HL-60/S4 treated with retinoic acid at 250 ng/mL for 4 days and 3 days (cell line): ENCODE measurements around the gene AARS2.
"Not testable (repeated sequence)": the region's sequence is repeated elsewhere in the genome, so short reads cannot be mapped to it uniquely, and the experiment has no call there.

Experiments used
- in situ Hi-C: fragments of 300-500 bp; cut with MboI; formaldehyde crosslinking; loops from 2 replicates; pipeline ENCODE4 v1.7.0; 2022; ENCODE audit warnings: low sequenced_read_pairs

The AARS2 gene

GRCh38 chr6:44332585-44332984, 19.4 kb upstream of the AARS2 start:
- in situ Hi-C loops = no loop called here

DNA sequence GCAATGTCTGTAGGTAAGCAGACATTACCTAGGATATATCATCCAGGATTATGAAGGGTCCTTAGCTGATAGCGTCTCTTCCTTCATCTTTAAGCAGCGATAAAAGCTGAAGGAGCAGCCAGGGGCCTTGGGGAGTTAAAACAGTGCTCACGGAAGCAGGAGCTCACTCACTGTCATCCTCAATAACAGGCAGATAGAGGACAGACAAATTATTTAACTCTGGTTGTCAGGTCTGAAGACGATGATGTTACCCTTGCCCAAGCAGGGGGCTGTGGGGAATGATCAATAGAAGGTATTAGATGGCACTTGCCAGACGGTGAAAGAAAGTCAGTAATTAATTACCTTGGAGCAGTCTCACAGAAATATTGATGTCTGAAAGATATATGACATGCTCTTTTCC, 16.7 kb upstream of the AARS2 start:
- in situ Hi-C loops = no loop called here

DNA sequence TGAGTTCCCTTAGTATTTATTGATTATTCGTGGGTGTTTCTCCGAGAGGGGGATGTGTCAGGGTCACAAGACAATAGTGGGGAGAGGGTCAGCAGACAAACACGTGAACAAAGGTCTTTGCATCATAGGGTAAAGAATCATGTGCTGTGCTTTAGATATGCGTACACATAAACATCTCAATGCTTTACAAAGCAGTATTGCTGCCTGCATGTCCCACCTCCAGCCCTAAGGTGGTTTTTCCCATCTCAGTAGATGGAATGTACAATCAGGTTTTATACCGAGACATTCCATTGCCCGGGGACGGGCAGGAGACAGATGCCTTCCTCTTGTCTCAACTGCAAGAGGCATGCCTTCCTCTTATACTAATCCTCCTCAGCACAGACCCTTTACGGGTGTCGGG, 15.1 kb upstream of the AARS2 start:
- in situ Hi-C loops = not testable (repeated sequence)

- in situ Hi-C loops = no loop called here
These were observed 14.6 kb upstream of the AARS2 start for GRCh38 chr6:44327760-44328159.

GRCh38 chr6:44327096-44327495, 13.9 kb upstream of the AARS2 start:
- in situ Hi-C loops = no loop called here

GRCh38 chr6:44321210-44321609, 8.1 kb upstream of the AARS2 start:
- in situ Hi-C loops = no loop called here

DNA sequence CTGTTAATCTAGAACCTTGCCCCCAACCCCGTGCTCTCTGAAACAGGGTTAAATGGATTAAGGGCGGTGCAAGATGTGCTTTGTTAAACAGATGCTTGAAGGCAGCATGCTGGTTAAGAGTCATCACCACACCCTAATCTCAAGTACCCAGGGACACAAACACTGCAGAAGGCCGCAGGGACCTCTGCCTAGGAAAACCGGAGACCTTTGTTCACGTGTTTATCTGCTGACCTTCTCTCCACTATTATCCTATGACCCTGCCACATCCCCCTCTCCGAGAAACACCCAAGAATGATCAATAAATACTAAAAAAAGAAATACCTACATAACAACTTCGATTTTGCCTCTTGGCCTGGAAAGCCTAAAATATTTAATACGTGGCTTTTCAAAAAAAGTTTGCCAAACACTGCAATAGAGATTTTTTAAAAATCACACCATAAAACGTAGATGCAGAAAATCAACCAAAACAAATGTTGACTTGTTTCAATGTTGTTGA, 4.0 kb upstream of the AARS2 start:
- in situ Hi-C loops = not testable (repeated sequence)

DNA sequence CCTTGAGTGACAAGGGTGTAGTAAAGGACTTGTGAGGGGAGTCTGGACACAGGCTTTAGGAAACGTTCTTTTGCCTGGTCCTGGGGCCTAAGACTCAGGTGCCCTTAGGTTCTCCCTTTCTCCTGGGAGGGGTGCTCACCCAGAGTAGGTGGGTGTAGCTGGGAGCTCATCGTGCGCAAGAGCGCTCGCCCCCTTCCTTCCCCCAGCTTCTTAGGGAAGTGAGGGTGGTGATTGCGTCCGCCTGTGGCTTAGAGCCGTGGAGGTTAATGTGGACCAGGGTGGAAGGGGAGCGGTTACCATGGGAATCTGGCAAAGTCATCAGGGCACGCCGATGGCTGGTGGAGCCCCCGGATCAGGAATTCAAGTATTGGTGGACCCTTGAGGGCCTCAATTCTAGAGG, 3.3 kb upstream of the AARS2 start:
- in situ Hi-C loops = no loop called here

DNA sequence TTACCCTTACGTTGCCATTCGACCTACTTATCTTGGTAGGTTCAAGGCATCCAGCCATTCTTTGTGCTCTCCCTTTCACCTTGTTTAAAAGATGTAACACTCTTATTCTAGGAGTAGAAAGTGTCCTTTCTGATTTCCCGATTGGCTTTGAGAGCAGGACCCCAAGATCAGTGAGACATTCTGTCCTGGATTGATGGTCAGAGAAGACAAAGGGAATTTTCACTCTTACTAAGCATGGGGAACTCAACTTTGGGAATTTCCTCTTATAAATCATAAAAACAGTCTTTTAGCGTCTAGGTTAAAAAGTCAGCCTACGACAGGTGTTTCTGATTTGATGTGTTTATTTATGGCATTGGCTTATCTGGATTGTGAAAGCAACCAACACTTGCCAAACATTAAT, 2.8 kb upstream of the AARS2 start:
- in situ Hi-C loops = no loop called here

DNA sequence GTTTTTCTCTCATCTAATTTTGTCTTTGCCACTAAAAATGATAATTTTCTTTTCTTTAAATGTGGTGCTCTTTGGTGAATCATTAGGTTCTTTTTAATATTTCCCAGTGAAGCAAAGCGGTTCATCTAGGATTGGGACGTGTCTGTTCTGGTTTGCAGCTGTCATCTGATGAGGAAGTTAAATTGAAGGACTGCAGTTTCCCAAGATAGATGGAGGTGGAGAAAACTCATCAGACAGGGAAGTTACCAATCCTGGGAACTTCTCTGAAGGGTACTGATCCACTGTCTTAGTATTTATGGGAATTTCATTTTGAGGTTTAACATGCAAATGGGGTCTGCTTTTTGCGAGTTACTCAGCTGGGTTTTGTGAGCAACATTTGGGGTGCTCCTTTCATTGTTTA, 2.4 kb upstream of the AARS2 start:
- in situ Hi-C loops = no loop called here

DNA sequence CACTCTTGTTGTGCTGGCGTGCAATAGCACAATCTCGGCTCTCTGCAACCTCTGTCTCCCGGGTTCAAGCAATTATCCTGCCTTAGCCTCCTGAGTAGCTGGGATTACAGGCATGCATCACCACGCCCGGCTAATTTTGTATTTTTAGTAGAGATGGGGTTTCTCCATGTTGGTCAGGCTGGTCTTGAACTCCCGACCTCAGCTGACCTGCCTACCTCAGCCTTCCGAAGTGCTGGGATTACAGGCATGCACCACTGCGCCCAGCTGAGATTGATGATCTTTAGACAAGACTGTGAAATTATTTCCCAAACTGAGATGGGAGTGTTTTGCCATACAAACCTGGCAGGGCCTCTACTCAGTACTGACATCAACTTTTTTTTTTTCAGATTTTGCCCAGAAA, 1.5 kb upstream of the AARS2 start:
- in situ Hi-C loops = not testable (repeated sequence)

GRCh38 chr6:44311767-44312166, 1.4 kb downstream of the AARS2 start:
- in situ Hi-C loops = no loop called here

- in situ Hi-C loops = no loop called here
These were observed 1.8 kb downstream of the AARS2 start for GRCh38 chr6:44311304-44311703.

GRCh38 chr6:44310241-44310640, 2.9 kb downstream of the AARS2 start:
- in situ Hi-C loops = no loop called here

- in situ Hi-C loops = no loop called here
These were observed 3.5 kb downstream of the AARS2 start for GRCh38 chr6:44309631-44310030.

- in situ Hi-C loops = no loop called here
These were observed 4.1 kb downstream of the AARS2 start for GRCh38 chr6:44309092-44309491.

- in situ Hi-C loops = no loop called here
These were observed 5.9 kb downstream of the AARS2 start for GRCh38 chr6:44307217-44307616.

DNA sequence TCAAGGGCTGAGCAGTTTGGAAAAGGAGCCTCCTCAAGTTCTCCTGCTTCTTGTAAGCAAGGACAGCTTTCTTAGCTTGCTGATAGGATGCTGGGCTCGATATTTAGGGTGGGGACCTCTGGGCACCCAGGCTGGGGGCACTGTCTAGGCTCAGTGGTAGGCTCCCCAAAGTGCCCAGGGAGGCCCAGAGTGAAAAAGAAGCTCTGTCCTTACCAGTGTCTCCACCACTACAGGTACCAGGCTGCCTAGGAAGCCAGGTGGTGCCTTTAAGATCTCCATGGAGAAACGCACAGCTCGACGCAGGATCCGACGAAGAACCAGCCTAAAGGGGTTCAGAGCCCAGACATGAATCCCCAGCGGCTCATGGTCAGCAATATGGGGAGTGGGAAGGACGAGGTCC, 6.4 kb downstream of the AARS2 start:
- in situ Hi-C loops = no loop called here

DNA sequence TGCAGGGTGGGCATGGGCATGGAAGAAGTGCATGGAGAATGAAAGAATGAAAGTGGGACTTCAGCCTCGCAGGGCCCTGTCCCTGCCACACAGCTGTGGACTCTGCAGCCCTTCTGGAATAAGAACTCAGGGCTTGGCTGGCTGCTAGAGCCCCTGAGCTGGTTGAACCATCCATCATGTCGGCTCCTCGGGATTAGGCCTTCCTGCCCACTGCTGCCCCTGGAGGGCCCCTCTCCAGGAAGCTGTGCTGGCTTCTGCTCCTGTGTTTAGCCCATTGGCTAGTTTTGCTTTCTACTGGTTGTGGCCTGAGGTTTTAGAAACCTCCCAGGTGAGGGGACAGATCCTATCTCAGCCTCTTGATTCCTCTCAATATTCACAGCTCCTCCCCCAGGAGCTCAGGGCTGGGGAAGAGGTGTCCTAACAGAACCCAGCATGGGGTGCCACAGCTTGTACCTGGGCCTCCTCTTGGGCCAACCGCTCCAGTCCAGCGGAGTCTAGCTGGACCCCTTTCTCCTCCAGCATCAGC, 7.9 kb downstream of the AARS2 start:
- in situ Hi-C loops = no loop called here

DNA sequence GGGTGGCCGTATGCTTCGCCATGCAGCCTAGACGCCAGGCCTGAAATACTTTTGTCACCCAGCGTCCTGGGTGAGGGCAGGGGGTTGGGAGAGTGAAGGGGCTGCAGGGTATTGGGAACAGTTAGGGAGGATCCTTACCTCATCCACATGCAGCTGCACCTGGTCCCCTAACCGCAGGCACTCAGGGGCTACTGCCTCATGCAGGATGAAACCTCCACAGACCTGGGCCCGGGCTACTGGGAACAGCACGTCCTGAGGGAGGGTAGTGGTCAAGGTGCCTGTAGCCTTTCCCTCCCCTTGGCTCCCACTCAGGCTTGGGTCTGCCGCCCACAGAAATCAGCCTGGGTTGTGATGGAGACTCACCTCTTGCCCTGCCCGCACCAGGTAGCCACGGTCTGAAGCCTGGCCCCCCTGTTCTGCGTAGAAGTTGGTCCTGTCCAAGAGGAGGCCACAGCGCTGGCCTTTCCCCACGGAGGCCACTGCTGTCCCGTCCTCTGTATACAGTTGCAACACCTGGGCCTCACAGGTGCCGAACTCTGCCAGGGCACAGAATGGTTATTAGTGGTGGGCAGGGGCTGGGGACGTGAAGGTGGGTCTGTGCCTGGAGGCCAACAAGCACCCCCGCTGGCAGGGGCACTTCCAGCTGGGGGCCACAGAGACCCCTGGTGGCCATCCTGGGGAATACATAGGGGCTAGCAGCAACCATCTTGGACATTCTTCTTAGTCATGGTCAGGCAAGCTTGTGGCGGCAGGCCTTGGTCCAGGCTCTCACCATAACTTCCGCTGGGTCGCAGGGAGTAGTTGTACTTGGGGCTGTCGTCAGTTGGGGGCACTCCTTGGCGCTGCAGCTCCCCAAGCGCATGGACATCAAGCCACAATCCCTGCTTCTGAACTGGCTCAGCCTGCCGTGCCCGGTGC, 8.6 kb downstream of the AARS2 start:
- in situ Hi-C loops = no loop called here

DNA sequence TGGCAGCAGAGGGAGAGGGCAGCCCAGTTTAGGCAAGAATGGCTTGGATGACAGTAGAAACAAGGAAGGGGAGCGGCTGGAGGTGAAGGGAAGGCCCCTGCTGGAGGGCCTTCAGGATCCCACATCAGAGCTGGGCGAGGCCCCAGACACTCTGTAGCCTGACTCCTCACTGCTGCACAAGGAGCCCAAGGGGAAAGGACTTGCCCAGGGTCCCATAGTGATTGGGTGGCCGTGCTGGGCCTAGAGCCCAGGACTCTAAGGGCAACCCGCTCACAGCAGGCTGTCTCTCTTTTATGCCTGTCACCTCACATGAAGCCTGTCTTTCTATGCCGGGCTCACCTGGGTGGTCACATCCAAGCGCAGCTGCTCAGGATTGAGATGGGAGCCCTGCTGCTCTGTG, 9.3 kb downstream of the AARS2 start:
- in situ Hi-C loops = no loop called here

- in situ Hi-C loops = no loop called here
These were observed 10.3 kb downstream of the AARS2 start for GRCh38 chr6:44302856-44303255.
